K562 (cell line): ENCODE results near the gene ACAA2. TPM values are rescaled to one million over a fixed set of nuclear protein-coding genes. Genes with fewer than 3 reads are reported as not detected.

Experiments
- polyA plus RNA-seq, 8 experiments: library from polyadenylated mRNA; depleted of rRNA in 4 of 8; stranded (reverse) in 5 of 8; unstranded in 3 of 8; fragments of >200 nt; fragmentation: Nextera tagmentation in 2 of 8; fragmentation: Illumina TruSeq in 1 of 8; extraction: Ambion mirVana in 2 of 8; extraction: Trizol in 1 of 8; gene quantifications; 2 replicates each; pipeline versions ENCODE4 v1.2.1 to v1.2.3, GENCODE V29; 2011 to 2014; ENCODE audit warnings: inconsistent platforms in 1 of 8, missing spikeins in 1 of 8
- small RNA-seq: library from RNA; depleted of rRNA; stranded (forward); fragments of <200 nt; gene quantifications from one replicate; pipeline ENCODE3, GENCODE V24; 2014
- total RNA-seq, 7 experiments: library from RNA; depleted of rRNA in 6 of 7; stranded (reverse); fragments of >200 nt in 6 of 7; fragmentation: Illumina TruSeq in 2 of 7; extraction: Trizol in 2 of 7; gene quantifications; 2 replicates each; pipeline versions ENCODE4 v1.2.1 to v1.2.3, GENCODE V29; 2011 to 2021; ENCODE audit warnings: low replicate concordance in 1 of 7

ACAA2 gene
- total and polyA plus RNA-seq, 9 of the 15 experiments (the other 6 are each of a cell fraction or from before 2014, with no cell fraction given) = 13.2 to 31.5 (median 21.7) TPM

Small RNA genes within 50 kb of the gene (small RNA-seq; reads per million reads assigned to genes)
- gene RF00283 = not detected
- not detected for gene SCARNA17
